ENCODE results near the gene TMEM248. TPM values are rescaled to one million over a fixed set of nuclear protein-coding genes. Genes with fewer than 3 reads are reported as not detected.
"Not testable (repeated sequence)": the region's sequence is repeated elsewhere in the genome, so short reads cannot be mapped to it uniquely, and the experiment has no call there.

The TMEM248 gene
- total and polyA plus RNA-seq, 2 donors (not counting 3 experiments of a cell fraction or from before 2014, with no cell fraction given): 107 to 220 TPM

- Histone ChIP-seq H3K79me2 (ENCODE audit: control insufficient read depth, insufficient read depth, low read length) (no peaks in the 10 kb centered on the region), H3K4me1 (ENCODE audit: control insufficient read depth, extremely low read depth, insufficient read depth, low read length) (no peaks in the 10 kb centered on the region), H3K9ac (replicated peaks; ENCODE audit: extremely low read depth, insufficient read depth, low read length) (no peak overlapping the region), H4K20me1 (replicated peaks; ENCODE audit: control insufficient read depth, extremely low read depth, insufficient read depth, low read length) (no peaks in the 10 kb centered on the region), H3K27me3 (ENCODE audit: control insufficient read depth in 2 of 2, insufficient read depth in 2 of 2, low read length in 2 of 2) (no peaks in the 10 kb centered on the region), H3K36me3 (ENCODE audit: control insufficient read depth in 2 of 2, extremely low read depth in 1 of 2, insufficient read depth in 2 of 2, low read length in 2 of 2) (no peaks in the 10 kb centered on the region), H3K4me2 (ENCODE audit: insufficient read depth, low read length) (no peak overlapping the region), H3K27ac (ENCODE audit: insufficient read depth, low read depth, low read length) (no peak overlapping the region), H2AFZ (ENCODE audit: low read depth, low read length) (no peak overlapping the region), H3K4me3 (replicated peaks in 1 of 3; ENCODE audit: insufficient read depth in 1 of 3, low read depth in 1 of 3, low read length in 3 of 3) (no peak overlapping the region), H3K9me3 (replicated peaks; ENCODE audit: control insufficient read depth, insufficient read depth, low read length) (no peaks in the 10 kb centered on the region), H3K9me1 (replicated peaks; ENCODE audit: control insufficient read depth, extremely low read depth, insufficient read depth, low read length) (no peaks in the 10 kb centered on the region)
- FAIRE-seq: no peak
- POLR2A ChIA-PET: no interaction called here
- intact Hi-C loops (cut with micrococcal nuclease): no loop called here
- no peak for DNase-seq (ENCODE audit: low read depth, low spot score)
- no peak for TF ChIP-seq POLR2A (IDR thresholded peaks at IDR 0.05; ENCODE audit: low read depth, low read length)
- TF ChIP-seq, protein P1, sequence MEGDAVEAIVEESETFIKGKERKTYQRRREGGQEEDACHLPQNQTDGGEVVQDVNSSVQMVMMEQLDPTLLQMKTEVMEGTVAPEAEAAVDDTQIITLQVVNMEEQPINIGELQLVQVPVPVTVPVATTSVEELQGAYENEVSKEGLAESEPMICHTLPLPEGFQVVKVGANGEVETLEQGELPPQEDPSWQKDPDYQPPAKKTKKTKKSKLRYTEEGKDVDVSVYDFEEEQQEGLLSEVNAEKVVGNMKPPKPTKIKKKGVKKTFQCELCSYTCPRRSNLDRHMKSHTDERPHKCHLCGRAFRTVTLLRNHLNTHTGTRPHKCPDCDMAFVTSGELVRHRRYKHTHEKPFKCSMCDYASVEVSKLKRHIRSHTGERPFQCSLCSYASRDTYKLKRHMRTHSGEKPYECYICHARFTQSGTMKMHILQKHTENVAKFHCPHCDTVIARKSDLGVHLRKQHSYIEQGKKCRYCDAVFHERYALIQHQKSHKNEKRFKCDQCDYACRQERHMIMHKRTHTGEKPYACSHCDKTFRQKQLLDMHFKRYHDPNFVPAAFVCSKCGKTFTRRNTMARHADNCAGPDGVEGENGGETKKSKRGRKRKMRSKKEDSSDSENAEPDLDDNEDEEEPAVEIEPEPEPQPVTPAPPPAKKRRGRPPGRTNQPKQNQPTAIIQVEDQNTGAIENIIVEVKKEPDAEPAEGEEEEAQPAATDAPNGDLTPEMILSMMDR (IDR thresholded peaks at IDR 0.05; ENCODE audit: extremely low read depth in 1 of 2, insufficient read depth in 1 of 2, low read depth in 1 of 2, low read length in 2 of 2): no peak
- no peak for TF ChIP-seq GATA2 (IDR thresholded peaks at IDR 0.05; ENCODE audit: insufficient read depth, insufficient read length, low read depth, low read length)
- no peak for TF ChIP-seq MAX (IDR thresholded peaks at IDR 0.05; ENCODE audit: insufficient read depth, insufficient read length)
- TF ChIP-seq FOS (IDR thresholded peaks at IDR 0.05; ENCODE audit: borderline replicate concordance, insufficient read depth, low read length): no peak
- TF ChIP-seq MYC (IDR thresholded peaks at IDR 0.05; ENCODE audit: low read depth, low read length): no peak
- TF ChIP-seq POLR2AphosphoS5 (IDR thresholded peaks at IDR 0.05; ENCODE audit: insufficient read depth, low read depth, low read length): no peak
- TF ChIP-seq EZH2 (IDR thresholded peaks at IDR 0.05; ENCODE audit: borderline replicate concordance, low read depth, low read length, severe bottlenecking): no peak
- no peak for TF ChIP-seq JUN (IDR thresholded peaks at IDR 0.05; ENCODE audit: borderline replicate concordance, insufficient read depth, insufficient read length, low read depth)
- dilution Hi-C loops (cut with MboI; ENCODE audit: extremely low pct_ligation_motif_present, low sequenced_read_pairs): no loop called here
- CTCF ChIA-PET: no interaction called here
- no TSS peak for BruUV-seq (replicated peaks)
Measured at GRCh38 chr7:66877577-66878300, 43.3 kb upstream of the TMEM248 start.

- H3K9me1 ChIP-seq (replicated peaks; ENCODE audit: control insufficient read depth, extremely low read depth, insufficient read depth, low read length); H3K79me2 ChIP-seq (ENCODE audit: control insufficient read depth, insufficient read depth, low read length); POLR2A ChIA-PET; CTCF ChIA-PET; DNase-seq (ENCODE audit: low read depth, low spot score); H3K36me3 ChIP-seq (ENCODE audit: control insufficient read depth in 2 of 2, extremely low read depth in 1 of 2, insufficient read depth in 2 of 2, low read length in 2 of 2); H3K4me1 ChIP-seq (ENCODE audit: control insufficient read depth, extremely low read depth, insufficient read depth, low read length); dilution Hi-C loops (cut with MboI; ENCODE audit: extremely low pct_ligation_motif_present, low sequenced_read_pairs); H3K27ac ChIP-seq (ENCODE audit: insufficient read depth, low read depth, low read length); H4K20me1 ChIP-seq (replicated peaks; ENCODE audit: control insufficient read depth, extremely low read depth, insufficient read depth, low read length); BruUV-seq (replicated peaks); H3K9ac ChIP-seq (replicated peaks; ENCODE audit: extremely low read depth, insufficient read depth, low read length); FAIRE-seq; H3K27me3 ChIP-seq (ENCODE audit: control insufficient read depth in 2 of 2, insufficient read depth in 2 of 2, low read length in 2 of 2); H3K4me3 ChIP-seq (replicated peaks in 1 of 3; ENCODE audit: insufficient read depth in 1 of 3, low read depth in 1 of 3, low read length in 3 of 3); intact Hi-C loops (cut with micrococcal nuclease); H3K9me3 ChIP-seq (replicated peaks; ENCODE audit: control insufficient read depth, insufficient read depth, low read length); H2AFZ ChIP-seq (ENCODE audit: low read depth, low read length); H3K4me2 ChIP-seq (ENCODE audit: insufficient read depth, low read length): not testable (repeated sequence)
Measured at GRCh38 chr7:66878301-66878685, 42.7 kb upstream of the TMEM248 start.
